HG03520 (cell line): ENCODE results near the gene KXD1.
"Not testable (repeated sequence)": the region's sequence is repeated elsewhere in the genome, so short reads cannot be mapped to it uniquely, and the experiment has no call there.

ENCODE experiments used
- ATAC-seq: cut with Tn5 transposase; IDR thresholded peaks from one replicate; pipeline ENCODE4 v1.9.1; 2021; ENCODE audit warnings: mild to moderate bottlenecking, moderate library complexity; ENCODE audit not compliant: unreplicated experiment

Gene KXD1

GRCh38 chr19:18599485-18599884 is 41.8 kb downstream of the KXD1 start:
- ATAC-seq, result no peak

GRCh38 chr19:18600692-18601397 is 43.2 kb downstream of the KXD1 start:
- not testable (repeated sequence) for ATAC-seq

- ATAC-seq, result no peak
Observed at GRCh38 chr19:18601875-18602274, 44.2 kb downstream of the KXD1 start.

GRCh38 chr19:18603255-18603957 is 45.7 kb downstream of the KXD1 start:
- ATAC-seq, result no peak

- no peak for ATAC-seq
Observed at GRCh38 chr19:18603958-18604819, 46.5 kb downstream of the KXD1 start.

GRCh38 chr19:18604820-18605159 is 47.1 kb downstream of the KXD1 start:
- no peak for ATAC-seq

- no peak for ATAC-seq
Observed at GRCh38 chr19:18605196-18605545, 47.5 kb downstream of the KXD1 start.

GRCh38 chr19:18605546-18606280 is 48.0 kb downstream of the KXD1 start:
- no peak for ATAC-seq

GRCh38 chr19:18606281-18607225 is 48.9 kb downstream of the KXD1 start, which contains the start of gene CRLF1:
CRLF1 (minus strand) TSS chr19:18606799; CDS start chr19:18606656, 143 bp downstream.
- ATAC-seq, result no peak

GRCh38 chr19:18607226-18608101 is 49.8 kb downstream of the KXD1 start:
- no peak for ATAC-seq

GRCh38 chr19:18608102-18608804 is 50.6 kb downstream of the KXD1 start:
- no peak for ATAC-seq

GRCh38 chr19:18608805-18609716 is 51.4 kb downstream of the KXD1 start:
- no peak for ATAC-seq

- no peak for ATAC-seq
Observed at GRCh38 chr19:18609717-18610051, 52.0 kb downstream of the KXD1 start.

GRCh38 chr19:18610245-18610555 is 52.5 kb downstream of the KXD1 start:
- no peak for ATAC-seq

GRCh38 chr19:18610556-18611326 is 53.1 kb downstream of the KXD1 start:
- no peak for ATAC-seq

- no peak for ATAC-seq
Observed at GRCh38 chr19:18611327-18612050, 53.8 kb downstream of the KXD1 start.
